ENCODE measurements around the gene ITSN1.
"Not testable (repeated sequence)": the region's sequence is repeated elsewhere in the genome, so short reads cannot be mapped to it uniquely, and the experiment has no call there.

The ITSN1 gene

GRCh38 chr21:33682992-33683627 lies 40.8 kb downstream of the ITSN1 start:
- DNase-seq (ENCODE audit: low spot score), result peak; percentile 85

DNA sequence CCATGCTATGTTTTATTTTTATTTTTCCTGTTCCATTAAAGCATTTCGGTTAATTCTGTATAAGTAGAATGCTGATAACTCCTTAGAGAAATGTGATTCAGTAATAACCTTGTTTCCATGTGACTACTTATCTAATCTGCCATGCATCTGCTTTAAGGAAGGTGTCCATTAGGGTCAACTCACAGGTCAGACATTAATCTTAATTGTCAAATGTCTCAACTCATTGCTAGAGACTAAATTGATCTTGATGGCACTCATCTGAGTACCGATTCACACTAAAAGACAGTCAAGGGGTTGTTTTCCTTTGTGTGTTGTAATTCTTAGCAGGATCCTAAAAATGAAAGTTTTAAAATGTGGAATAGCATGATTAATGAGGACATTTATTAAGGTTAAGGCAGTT lies 41.8 kb downstream of the ITSN1 start:
- no peak for DNase-seq (ENCODE audit: low spot score)

- DNase-seq (ENCODE audit: low spot score), result peak; percentile 19
Measured at GRCh38 chr21:33684923-33685560, 42.7 kb downstream of the ITSN1 start.

- peak; percentile 67 for DNase-seq (ENCODE audit: low spot score)
Measured at GRCh38 chr21:33685613-33686197, 43.4 kb downstream of the ITSN1 start.

GRCh38 chr21:33686386-33686785 lies 44.1 kb downstream of the ITSN1 start:
- no peak for DNase-seq (ENCODE audit: low spot score)

GRCh38 chr21:33687634-33688033 lies 45.3 kb downstream of the ITSN1 start:
- no peak for DNase-seq (ENCODE audit: low spot score)

- no peak for DNase-seq (ENCODE audit: low spot score)
Measured at GRCh38 chr21:33688353-33688752, 46.1 kb downstream of the ITSN1 start.

DNA sequence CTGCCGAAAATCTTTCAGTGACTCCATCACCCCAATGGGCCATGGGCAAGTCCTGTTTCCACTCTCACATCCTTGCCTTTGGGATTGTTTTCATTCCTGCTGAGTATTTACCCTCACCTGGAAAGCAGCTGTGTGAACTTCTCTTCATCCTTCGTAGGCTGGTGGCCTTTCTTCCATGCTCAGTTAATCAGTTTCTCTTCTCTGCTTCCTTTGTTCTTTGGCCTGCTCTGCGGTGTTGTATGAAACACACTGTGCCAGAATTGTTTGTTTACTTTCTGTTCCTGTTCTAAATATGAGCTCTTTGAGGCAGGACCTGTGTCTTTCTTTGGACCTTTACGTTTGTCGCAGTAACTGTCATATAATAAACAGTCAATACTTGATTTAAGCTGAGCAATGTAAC lies 48.6 kb downstream of the ITSN1 start:
- no peak for DNase-seq (ENCODE audit: low spot score)

GRCh38 chr21:33691945-33692603 lies 49.8 kb downstream of the ITSN1 start:
- DNase-seq (ENCODE audit: low spot score), result no peak

DNA sequence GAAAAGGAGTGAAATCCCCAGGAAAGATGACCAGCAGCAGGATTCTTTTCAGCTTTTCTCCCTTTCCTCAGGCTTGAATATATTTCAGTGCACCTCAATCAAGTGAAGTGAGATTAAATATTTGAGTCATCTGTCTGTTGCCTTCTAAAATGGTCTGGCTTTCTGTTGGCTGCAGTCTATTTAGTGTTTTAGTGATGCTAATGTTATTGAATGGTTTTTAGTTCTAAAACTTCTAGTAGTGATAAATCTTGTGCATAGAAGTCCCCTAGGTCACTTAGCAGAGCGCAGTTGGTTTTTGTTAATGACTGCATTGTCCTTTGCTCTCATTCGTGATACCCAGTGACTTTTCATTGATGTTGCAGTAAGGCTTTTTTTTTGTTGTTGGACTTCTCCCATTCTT lies 53.5 kb downstream of the ITSN1 start:
- no peak for DNase-seq (ENCODE audit: low spot score)

DNA sequence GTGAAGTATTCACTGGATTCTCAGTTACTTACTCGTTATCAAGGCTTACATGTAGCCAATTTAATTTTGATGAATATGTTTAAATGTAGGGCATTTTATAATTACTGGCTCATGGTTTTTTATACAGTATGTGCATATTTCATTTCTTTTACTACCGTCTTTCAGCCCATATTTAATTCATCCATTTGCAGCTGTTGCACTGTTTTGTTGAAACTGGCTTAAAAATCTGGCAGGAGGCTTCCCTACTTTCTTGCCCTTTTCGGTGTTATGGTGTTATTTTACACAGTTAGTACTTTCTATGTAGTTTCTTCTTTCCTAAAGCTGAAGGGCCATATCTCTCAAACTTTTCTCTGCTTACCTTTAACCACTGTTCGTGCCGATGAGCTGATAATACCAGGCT lies 54.2 kb downstream of the ITSN1 start:
- no peak for DNase-seq (ENCODE audit: low spot score)

- no peak for DNase-seq (ENCODE audit: low spot score)
Measured at GRCh38 chr21:33698087-33698860, 56.0 kb downstream of the ITSN1 start.

DNA sequence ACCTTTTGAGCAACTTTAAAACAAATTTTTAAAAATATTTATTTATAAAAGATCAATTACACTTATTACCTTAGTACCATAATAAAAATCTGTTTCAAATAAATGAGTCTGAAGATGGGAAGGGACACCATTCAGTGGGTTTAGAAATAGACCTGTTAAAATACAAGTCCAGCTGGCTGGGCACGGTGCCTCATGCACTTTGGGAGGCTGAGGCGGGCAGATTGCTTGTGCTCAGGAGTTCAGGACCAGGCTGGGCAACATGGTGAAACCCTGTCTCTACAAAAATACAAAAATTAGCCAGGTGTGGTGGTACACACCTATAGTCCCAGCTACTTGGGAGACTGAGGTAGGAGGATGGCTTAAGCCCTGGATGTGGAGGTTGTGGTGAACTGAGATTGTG lies 57.0 kb downstream of the ITSN1 start:
- no peak for DNase-seq (ENCODE audit: low spot score)

DNA sequence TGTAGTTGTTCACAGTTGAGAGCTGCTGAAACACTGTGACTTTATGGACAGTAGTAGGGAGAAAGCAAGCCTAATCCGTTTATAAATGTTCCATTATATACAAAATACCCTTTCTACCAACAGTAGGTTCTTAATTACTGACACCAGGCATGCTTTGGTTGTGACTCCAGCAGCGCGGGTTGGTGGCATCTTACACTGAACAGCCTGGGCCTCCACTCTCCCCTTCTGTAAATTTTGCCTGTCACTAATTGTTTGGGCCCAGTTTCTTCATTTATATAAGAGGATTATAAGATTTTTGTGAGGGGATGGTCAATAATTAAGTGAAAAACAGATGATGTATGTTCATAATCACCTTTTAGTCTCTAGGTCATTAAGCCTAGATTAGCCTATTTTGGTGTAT lies 58.2 kb downstream of the ITSN1 start:
- no peak for DNase-seq (ENCODE audit: low spot score)

- peak; percentile 47 for DNase-seq (ENCODE audit: low spot score)
Measured at GRCh38 chr21:33703750-33704606, 61.7 kb downstream of the ITSN1 start.

GRCh38 chr21:33707846-33708245 lies 65.5 kb downstream of the ITSN1 start:
- DNase-seq (ENCODE audit: low spot score), result no peak

- DNase-seq (ENCODE audit: low spot score), result no peak
Measured at GRCh38 chr21:33708874-33709273, 66.6 kb downstream of the ITSN1 start.

GRCh38 chr21:33712022-33712803 lies 69.9 kb downstream of the ITSN1 start:
- DNase-seq (ENCODE audit: low spot score), result no peak

- DNase-seq (ENCODE audit: low spot score), result no peak
Measured at GRCh38 chr21:33721081-33721480, 78.8 kb downstream of the ITSN1 start.

GRCh38 chr21:33729139-33729538 lies 86.8 kb downstream of the ITSN1 start:
- not testable (repeated sequence) for DNase-seq (ENCODE audit: low spot score)

GRCh38 chr21:33729641-33730040 lies 87.3 kb downstream of the ITSN1 start:
- no peak for DNase-seq (ENCODE audit: low spot score)
